ENCODE data around the gene TFAP2E. TPM values are rescaled to one million over a fixed set of nuclear protein-coding genes. Genes with fewer than 3 reads are reported as not detected.
A peak's percentile ranks its signal among the peaks of the same experiment; 100 is the strongest.

TFAP2E gene
- total RNA-seq, 1 experiment from 2014 or later, result 3.2 TPM

GRCh38 chr1:35544976-35545375, 28.1 kb upstream of the TFAP2E start:
- Histone ChIP-seq H3K9me3 (ENCODE audit: control insufficient read depth, insufficient read depth, low read depth, low read length) (no peaks in the 10 kb centered on the region), H3K4me1 (ENCODE audit: control insufficient read depth, insufficient read depth, low read length) (peaks cover 5% of the 10 kb centered on the region; the same call in 1 of the 2 replicates), H3K36me3 (ENCODE audit: control insufficient read depth, insufficient read depth, low read length) (peaks cover 6% of the 10 kb centered on the region; the same call in 1 of the 2 replicates), H3K27me3 (ENCODE audit: control insufficient read depth, insufficient read depth, low read length) (no peaks in the 10 kb centered on the region), H3K27ac (ENCODE audit: low read length) (no peak overlapping the region), H3K4me3 (ENCODE audit: low read depth in 2 of 2, low read length in 2 of 2) (no peak overlapping the region)
- DNase-seq (ENCODE audit: low read depth, low spot score) (no peak), ATAC-seq (peak; percentile 69; the same call in 1 of the 2 replicates)
- ChIA-PET POLR2A (no interaction called here), CTCF (no interaction called here)
- intact Hi-C loops (cut with micrococcal nuclease; ENCODE audit: unreplicated experiment), result no loop called here
- no TSS peak for BruUV-seq (replicated peaks)
- TF ChIP-seq TCF7L2 (IDR thresholded peaks at IDR 0.05; ENCODE audit: low read depth, low read length) (no peak), CTCF (IDR thresholded peaks at IDR 0.05) (peak; percentile 39)
- in situ Hi-C loops (cut with HindIII; ENCODE audit: low pct_unique_long_range_greater_than_20kb, low sequenced_read_pairs), result no loop called here

DNA sequence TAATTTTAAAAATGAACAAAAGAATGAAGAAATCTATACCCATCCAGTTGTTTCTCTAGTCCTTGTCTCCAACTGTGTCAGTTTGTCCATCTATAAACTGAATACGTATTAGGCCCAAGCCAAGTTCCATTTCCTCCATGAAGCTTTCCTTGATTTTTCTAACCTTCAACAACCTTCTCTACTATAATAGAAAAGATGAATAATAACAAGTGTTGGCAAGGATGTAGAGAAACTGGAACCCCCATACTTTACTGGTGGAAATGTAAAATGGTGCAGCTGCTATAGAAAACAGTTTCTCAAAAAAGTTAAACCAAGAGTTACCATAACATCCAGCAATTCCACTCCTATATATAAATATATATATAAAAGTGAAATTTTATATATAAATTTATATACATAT, 26.5 kb upstream of the TFAP2E start:
- Histone ChIP-seq H3K4me3 (ENCODE audit: low read depth in 2 of 2, low read length in 2 of 2) (no peak overlapping the region), H3K4me1 (ENCODE audit: control insufficient read depth, insufficient read depth, low read length) (no peaks in the 10 kb centered on the region; the same call in 1 of the 2 replicates), H3K27me3 (ENCODE audit: control insufficient read depth, insufficient read depth, low read length) (no peaks in the 10 kb centered on the region), H3K9me3 (ENCODE audit: control insufficient read depth, insufficient read depth, low read depth, low read length) (no peaks in the 10 kb centered on the region), H3K36me3 (ENCODE audit: control insufficient read depth, insufficient read depth, low read length) (peaks cover 7% of the 10 kb centered on the region; the same call in 1 of the 2 replicates), H3K27ac (ENCODE audit: low read length) (no peak overlapping the region)
- BruUV-seq (replicated peaks), result no TSS peak
- ChIA-PET POLR2A (no interaction called here), CTCF (no interaction called here)
- in situ Hi-C loops (cut with HindIII; ENCODE audit: low pct_unique_long_range_greater_than_20kb, low sequenced_read_pairs) (no loop called here), intact Hi-C loops (cut with micrococcal nuclease; ENCODE audit: unreplicated experiment) (no loop called here)
- ATAC-seq (no peak), DNase-seq (ENCODE audit: low read depth, low spot score) (no peak)
- TF ChIP-seq SIN3A (IDR thresholded peaks at IDR 0.05; ENCODE audit: borderline replicate concordance, insufficient read depth, low read depth, low read length) (no peak), TCF7L2 (IDR thresholded peaks at IDR 0.05; ENCODE audit: low read depth, low read length) (no peak), POLR2AphosphoS5 (IDR thresholded peaks at IDR 0.05; ENCODE audit: low read depth, low read length) (no peak)

DNA sequence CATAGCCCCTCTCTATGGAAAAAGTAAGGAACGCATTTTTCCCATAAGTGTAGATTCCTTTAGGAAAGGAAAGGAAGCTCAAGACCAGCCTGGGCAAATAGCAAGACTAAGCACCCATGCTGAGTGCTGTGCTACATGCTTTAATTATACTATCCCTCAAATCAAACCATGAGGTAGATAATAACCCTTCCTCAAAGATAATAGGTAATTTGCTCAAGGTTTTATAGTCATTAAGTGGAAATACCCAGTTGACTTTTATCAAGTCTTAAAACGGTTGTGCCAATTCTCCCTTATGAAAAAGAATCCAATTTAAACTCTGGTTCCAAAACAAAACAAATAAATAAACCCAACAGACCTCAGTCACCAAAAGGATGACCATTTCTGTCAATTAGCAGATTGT, 19.3 kb upstream of the TFAP2E start:
- intact Hi-C loops (cut with micrococcal nuclease; ENCODE audit: unreplicated experiment) (no loop called here), in situ Hi-C loops (cut with HindIII; ENCODE audit: low pct_unique_long_range_greater_than_20kb, low sequenced_read_pairs) (no loop called here)
- CTCF ChIA-PET, result no interaction called here
- Histone ChIP-seq H3K4me3 (ENCODE audit: low read depth in 2 of 2, low read length in 2 of 2) (no peak overlapping the region), H3K36me3 (ENCODE audit: control insufficient read depth, insufficient read depth, low read length) (peaks cover 10% of the 10 kb centered on the region; the same call in 1 of the 2 replicates), H3K9me3 (ENCODE audit: control insufficient read depth, insufficient read depth, low read depth, low read length) (no peaks in the 10 kb centered on the region), H3K27ac (ENCODE audit: low read length) (no peak overlapping the region), H3K27me3 (ENCODE audit: control insufficient read depth, insufficient read depth, low read length) (no peaks in the 10 kb centered on the region), H3K4me1 (ENCODE audit: control insufficient read depth, insufficient read depth, low read length) (peaks cover 27% of the 10 kb centered on the region)
- POLR2A ChIA-PET, result no interaction called here
- ATAC-seq, result no peak
- no peak for DNase-seq (ENCODE audit: low read depth, low spot score)
- TF ChIP-seq POLR2AphosphoS5 (IDR thresholded peaks at IDR 0.05; ENCODE audit: low read depth, low read length), result no peak
- no peak for TF ChIP-seq TCF7L2 (IDR thresholded peaks at IDR 0.05; ENCODE audit: low read depth, low read length)
- no peak for TF ChIP-seq CTCF (IDR thresholded peaks at IDR 0.05)
- TF ChIP-seq SIN3A (IDR thresholded peaks at IDR 0.05; ENCODE audit: borderline replicate concordance, insufficient read depth, low read depth, low read length), result no peak
- no peak for TF ChIP-seq REST (IDR thresholded peaks at IDR 0.05; ENCODE audit: insufficient read depth in 1 of 2, low read depth in 2 of 2, low read length in 1 of 2)
- BruUV-seq (replicated peaks), result no TSS peak
